Measurements from ENCODE around the gene ZNF26.
A peak's percentile ranks its signal among the peaks of the same experiment; 100 is the strongest.
"Not testable (repeated sequence)": the region's sequence is repeated elsewhere in the genome, so short reads cannot be mapped to it uniquely, and the experiment has no call there.

The ZNF26 gene

GRCh38 chr12:132986001-132986884 is at the start of gene ZNF26:
Gene ZNF26, plus strand, starts transcription at chr12:132986367. Its CDS starts 474 bp downstream, at chr12:132986841.
- H3K4me1 ChIP-seq (ENCODE audit: control insufficient read depth in 1 of 2, insufficient read depth in 1 of 2, low read depth in 1 of 2, low read length in 1 of 2): peaks cover 15 to 19% of the 10 kb centered on the region in 2 experiments
- H3K9me3 ChIP-seq: peaks cover 11% of the 10 kb centered on the region
- H3K27me3 ChIP-seq: no peaks in the 10 kb centered on the region
- H3K4me3 ChIP-seq (ENCODE audit: low read depth in 1 of 2, low read length in 1 of 2): peak within 1 kb of the TSS; percentile 87 to 93
- no peak for TF ChIP-seq CTCF (IDR thresholded peaks at IDR 0.05)
- no peaks in the 10 kb centered on the region for H3K36me3 ChIP-seq
- H3K27ac ChIP-seq: peak within 1 kb of the TSS; percentile 66

GRCh38 chr12:132936921-132937320 is 49.2 kb upstream of the ZNF26 start:
- not testable (repeated sequence) for H3K4me1 ChIP-seq (ENCODE audit: control insufficient read depth in 1 of 2, insufficient read depth in 1 of 2, low read depth in 1 of 2, low read length in 1 of 2); H3K36me3 ChIP-seq; H3K27ac ChIP-seq; H3K27me3 ChIP-seq; H3K4me3 ChIP-seq (ENCODE audit: low read depth in 1 of 2, low read length in 1 of 2)
- peaks cover 35% of the 10 kb centered on the region for H3K9me3 ChIP-seq

GRCh38 chr12:132937476-132937875 is 48.7 kb upstream of the ZNF26 start:
- H3K4me1 ChIP-seq (ENCODE audit: control insufficient read depth in 1 of 2, insufficient read depth in 1 of 2, low read depth in 1 of 2, low read length in 1 of 2): no peaks in the 10 kb centered on the region
- peaks cover 3% of the 10 kb centered on the region for H3K36me3 ChIP-seq
- H3K9me3 ChIP-seq: peaks cover 39% of the 10 kb centered on the region
- no peak for TF ChIP-seq CTCF (IDR thresholded peaks at IDR 0.05)
- no peak overlapping the region for H3K4me3 ChIP-seq (ENCODE audit: low read depth in 1 of 2, low read length in 1 of 2)
- H3K27ac ChIP-seq: no peak overlapping the region
- H3K27me3 ChIP-seq: no peaks in the 10 kb centered on the region

GRCh38 chr12:132938807-132939206 is 47.4 kb upstream of the ZNF26 start:
- not testable (repeated sequence) for H3K4me3 ChIP-seq (ENCODE audit: low read depth in 1 of 2, low read length in 1 of 2); H3K27me3 ChIP-seq; H3K27ac ChIP-seq; H3K4me1 ChIP-seq (ENCODE audit: control insufficient read depth in 1 of 2, insufficient read depth in 1 of 2, low read depth in 1 of 2, low read length in 1 of 2)
- Histone ChIP-seq H3K36me3 (peaks cover 13% of the 10 kb centered on the region), H3K9me3 (peaks cover 39% of the 10 kb centered on the region)

- no peak overlapping the region for H3K27ac ChIP-seq
- no peaks in the 10 kb centered on the region for H3K4me1 ChIP-seq (ENCODE audit: control insufficient read depth in 1 of 2, insufficient read depth in 1 of 2, low read depth in 1 of 2, low read length in 1 of 2)
- H3K27me3 ChIP-seq: no peaks in the 10 kb centered on the region
- peaks cover 21% of the 10 kb centered on the region for H3K36me3 ChIP-seq
- H3K4me3 ChIP-seq (ENCODE audit: low read depth in 1 of 2, low read length in 1 of 2): no peak overlapping the region
- peaks cover 34% of the 10 kb centered on the region for H3K9me3 ChIP-seq
- no peak for TF ChIP-seq CTCF (IDR thresholded peaks at IDR 0.05)
Observed at GRCh38 chr12:132940071-132940719, 46.0 kb upstream of the ZNF26 start.

GRCh38 chr12:132941336-132941954 is 44.7 kb upstream of the ZNF26 start:
- no peaks in the 10 kb centered on the region for H3K4me1 ChIP-seq (ENCODE audit: control insufficient read depth in 1 of 2, insufficient read depth in 1 of 2, low read depth in 1 of 2, low read length in 1 of 2)
- H3K36me3 ChIP-seq: peaks cover 21% of the 10 kb centered on the region
- no peaks in the 10 kb centered on the region for H3K27me3 ChIP-seq
- peaks cover 44% of the 10 kb centered on the region for H3K9me3 ChIP-seq
- no peak overlapping the region for H3K27ac ChIP-seq
- H3K4me3 ChIP-seq (ENCODE audit: low read depth in 1 of 2, low read length in 1 of 2): no peak overlapping the region
- no peak for TF ChIP-seq CTCF (IDR thresholded peaks at IDR 0.05)

All from neutrophil (primary cell).